H1 (cell line): ENCODE measurements around the gene TPPP3.

Experiments
- CBX5 ChIP-seq: fragments of 300-800, 300-1000 bp; sonication (generic); IDR thresholded peaks from 2 replicates; pipeline ENCODE4 v1.7.1; 2016; ENCODE audit warnings: antibody characterized with exemption, low read length, low read depth
- CHD1 ChIP-seq: IDR thresholded peaks from 2 replicates; pipeline ENCODE4 v1.6.1; 2012; ENCODE audit warnings: low read depth, low read length, improper control_type of control experiment
- EZH2 ChIP-seq: fragments of 200-600 bp; sonication (generic); IDR thresholded peaks from 2 replicates; pipeline ENCODE4 v1.7.1; 2012; ENCODE audit warnings: low read depth, mild to moderate bottlenecking, moderate library complexity, low read length, inconsistent platforms; ENCODE audit not compliant: severe bottlenecking
- POLR2A ChIP-seq, 2 experiments: IDR thresholded peaks; 1 replicate in 1 of 2; 2 replicates in 1 of 2; pipeline ENCODE4 v1.6.1; 2011; ENCODE audit warnings: low read depth in 2 of 2, low read length in 2 of 2, mild to moderate bottlenecking in 2 of 2; ENCODE audit errors: control extremely low read depth in 1 of 2
- POLR2AphosphoS5 ChIP-seq: IDR thresholded peaks from 2 replicates; pipeline ENCODE4 v1.6.1; 2011; ENCODE audit warnings: low read depth, low read length
- RAD21 ChIP-seq, 2 experiments: IDR thresholded peaks in 1 of 2; conservative IDR thresholded peaks in 1 of 2; 2 replicates each; pipeline ENCODE4 v1.6.1; 2011; ENCODE audit warnings: low read depth in 2 of 2, low read length in 2 of 2, improper control_type of control experiment in 1 of 2, inconsistent platforms in 1 of 2, mild to moderate bottlenecking in 1 of 2, moderate library complexity in 1 of 2
- RFX5 ChIP-seq: IDR thresholded peaks from 2 replicates; pipeline ENCODE4 v1.6.1; 2011; ENCODE audit warnings: low read depth, low read length, improper control_type of control experiment, borderline replicate concordance
- SAP30 ChIP-seq: fragments of 300-600 bp; sonication (generic); IDR thresholded peaks from 2 replicates; pipeline ENCODE4 v1.7.1; 2012; ENCODE audit warnings: low read length, moderate library complexity, mild to moderate bottlenecking, inconsistent platforms; ENCODE audit not compliant: insufficient read depth, insufficient replicate concordance
- SIN3A ChIP-seq, 2 experiments: IDR thresholded peaks in 1 of 2; conservative IDR thresholded peaks in 1 of 2; 2 replicates each; pipeline ENCODE4 v1.6.1; 2011 to 2012; ENCODE audit warnings: low read length in 2 of 2, improper control_type of control experiment in 1 of 2, low read depth in 1 of 2, mild to moderate bottlenecking in 1 of 2
- SIX5 ChIP-seq: IDR thresholded peaks from 2 replicates; pipeline ENCODE4 v1.6.1; 2011; ENCODE audit warnings: mild to moderate bottlenecking, low read depth, low read length
- SRF ChIP-seq: IDR thresholded peaks from 2 replicates; pipeline ENCODE4 v1.6.1; 2011; ENCODE audit warnings: mild to moderate bottlenecking, low read depth, low read length, moderate library complexity
- TAF1 ChIP-seq: IDR thresholded peaks from 2 replicates; pipeline ENCODE4 v1.6.1; 2011; ENCODE audit warnings: mild to moderate bottlenecking, low read depth, low read length
- TEAD4 ChIP-seq: IDR thresholded peaks from 2 replicates; pipeline ENCODE4 v1.6.1; 2012; ENCODE audit warnings: low read depth, low read length, inconsistent platforms, mixed read lengths
- TF ChIP-seq, protein P1 (sequence below), 3 experiments: IDR thresholded peaks; 1 replicate in 2 of 3; 2 replicates in 1 of 3; pipeline versions ENCODE4 v1.5.1 to v1.6.1; 2011; ENCODE audit warnings: low read length in 3 of 3, mild to moderate bottlenecking in 3 of 3, inconsistent platforms in 2 of 3, low read depth in 1 of 3, moderate library complexity in 1 of 3; ENCODE audit not compliant: insufficient read depth in 1 of 3; ENCODE audit errors: control extremely low read depth in 1 of 3

DNA sequence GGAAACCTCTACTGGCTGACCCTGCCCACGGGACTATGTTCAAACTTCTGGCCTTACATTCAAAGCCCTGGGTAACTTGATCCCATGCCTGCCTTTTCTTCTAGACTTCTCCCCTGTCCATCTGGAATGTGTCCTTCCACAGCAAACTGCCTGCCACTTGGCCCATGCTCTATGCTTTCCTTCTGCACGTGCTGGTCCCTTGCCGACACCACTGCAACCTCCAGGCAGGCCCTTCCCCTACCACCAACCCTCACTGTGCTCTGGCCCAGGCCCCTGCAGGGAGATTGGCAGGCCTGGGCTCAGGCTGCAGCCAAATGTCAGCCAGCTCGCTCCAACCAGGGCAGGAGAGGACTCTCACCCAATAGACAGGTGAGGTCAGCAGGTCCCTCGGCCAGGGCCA is 48.6 kb upstream of the TPPP3 start:
- TF ChIP-seq POLR2A (IDR thresholded peaks at IDR 0.05; ENCODE audit: control extremely low read depth in 1 of 2, low read depth in 2 of 2, low read length in 2 of 2) (no peak), SRF (no peak), RAD21 (IDR thresholded peaks at IDR 0.05 in 1 of 2, conservative IDR thresholded peaks at IDR 0.05 in 1 of 2; ENCODE audit: low read depth in 2 of 2, low read length in 2 of 2) (no peak), POLR2AphosphoS5 (no peak), TEAD4 (no peak), SIX5 (no peak), SIN3A (conservative IDR thresholded peaks at IDR 0.05 in 1 of 2, IDR thresholded peaks at IDR 0.05 in 1 of 2; ENCODE audit: low read depth in 1 of 2, low read length in 2 of 2) (no peak), CHD1 (no peak), RFX5 (no peak), CBX5 (no peak), TAF1 (no peak), SAP30 (no peak), EZH2 (no peak)
- TF ChIP-seq, protein P1, sequence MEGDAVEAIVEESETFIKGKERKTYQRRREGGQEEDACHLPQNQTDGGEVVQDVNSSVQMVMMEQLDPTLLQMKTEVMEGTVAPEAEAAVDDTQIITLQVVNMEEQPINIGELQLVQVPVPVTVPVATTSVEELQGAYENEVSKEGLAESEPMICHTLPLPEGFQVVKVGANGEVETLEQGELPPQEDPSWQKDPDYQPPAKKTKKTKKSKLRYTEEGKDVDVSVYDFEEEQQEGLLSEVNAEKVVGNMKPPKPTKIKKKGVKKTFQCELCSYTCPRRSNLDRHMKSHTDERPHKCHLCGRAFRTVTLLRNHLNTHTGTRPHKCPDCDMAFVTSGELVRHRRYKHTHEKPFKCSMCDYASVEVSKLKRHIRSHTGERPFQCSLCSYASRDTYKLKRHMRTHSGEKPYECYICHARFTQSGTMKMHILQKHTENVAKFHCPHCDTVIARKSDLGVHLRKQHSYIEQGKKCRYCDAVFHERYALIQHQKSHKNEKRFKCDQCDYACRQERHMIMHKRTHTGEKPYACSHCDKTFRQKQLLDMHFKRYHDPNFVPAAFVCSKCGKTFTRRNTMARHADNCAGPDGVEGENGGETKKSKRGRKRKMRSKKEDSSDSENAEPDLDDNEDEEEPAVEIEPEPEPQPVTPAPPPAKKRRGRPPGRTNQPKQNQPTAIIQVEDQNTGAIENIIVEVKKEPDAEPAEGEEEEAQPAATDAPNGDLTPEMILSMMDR (IDR thresholded peaks at IDR 0.05; ENCODE audit: control extremely low read depth in 1 of 3, insufficient read depth in 1 of 3, low read depth in 1 of 3, low read length in 3 of 3): no peak
